ENCODE data around the gene B9D1.

B9D1 gene

GRCh38 chr17:19333132-19333440 lies 29.4 kb downstream of the B9D1 start:
- Histone ChIP-seq H3K27me3 (ENCODE audit: low read length) (no peaks in the 10 kb centered on the region), H3K79me2 (ENCODE audit: insufficient read depth, low read length) (no peaks in the 10 kb centered on the region), H3K9me3 (ENCODE audit: insufficient read depth, low read length) (no peaks in the 10 kb centered on the region), H2AFZ (ENCODE audit: low read depth, low read length, severe bottlenecking) (no peak overlapping the region), H3K9me2 (replicated peaks; ENCODE audit: insufficient read depth, low read length) (no peaks in the 10 kb centered on the region), H4K20me1 (ENCODE audit: low read depth, low read length) (no peaks in the 10 kb centered on the region), H3F3A (ENCODE audit: insufficient read depth) (no peaks in the 10 kb centered on the region), H3K9ac (ENCODE audit: low read length) (no peak overlapping the region), H3K27ac (ENCODE audit: low read depth, low read length) (no peak overlapping the region), H3K4me2 (ENCODE audit: low read depth, low read length, poor library complexity, severe bottlenecking) (no peak overlapping the region), H3K4me3 (ENCODE audit: insufficient read depth, low read length, poor library complexity, severe bottlenecking) (no peak overlapping the region), H3K36me3 (ENCODE audit: low read length) (no peaks in the 10 kb centered on the region)
- no peak for TF ChIP-seq EZH2phosphoT487 (conservative IDR thresholded peaks at IDR 0.05; ENCODE audit: low read length)
- TF ChIP-seq CTCF (IDR thresholded peaks at IDR 0.05; ENCODE audit: insufficient read depth, low read length, poor library complexity, severe bottlenecking) = no peak

GRCh38 chr17:19332371-19333131 lies 30.0 kb downstream of the B9D1 start:
- Histone ChIP-seq H3K36me3 (ENCODE audit: low read length) (no peaks in the 10 kb centered on the region), H3K9me3 (ENCODE audit: insufficient read depth, low read length) (no peaks in the 10 kb centered on the region), H3K9ac (ENCODE audit: low read length) (no peak overlapping the region), H3K9me2 (replicated peaks; ENCODE audit: insufficient read depth, low read length) (no peaks in the 10 kb centered on the region), H3F3A (ENCODE audit: insufficient read depth) (no peaks in the 10 kb centered on the region), H4K20me1 (ENCODE audit: low read depth, low read length) (no peaks in the 10 kb centered on the region), H3K4me3 (ENCODE audit: insufficient read depth, low read length, poor library complexity, severe bottlenecking) (no peak overlapping the region), H3K27ac (ENCODE audit: low read depth, low read length) (no peak overlapping the region), H2AFZ (ENCODE audit: low read depth, low read length, severe bottlenecking) (no peak overlapping the region), H3K27me3 (ENCODE audit: low read length) (no peaks in the 10 kb centered on the region), H3K79me2 (ENCODE audit: insufficient read depth, low read length) (no peaks in the 10 kb centered on the region), H3K4me2 (ENCODE audit: low read depth, low read length, poor library complexity, severe bottlenecking) (no peak overlapping the region)
- TF ChIP-seq EZH2phosphoT487 (conservative IDR thresholded peaks at IDR 0.05; ENCODE audit: low read length) (no peak), CTCF (IDR thresholded peaks at IDR 0.05; ENCODE audit: insufficient read depth, low read length, poor library complexity, severe bottlenecking) (no peak)

DNA sequence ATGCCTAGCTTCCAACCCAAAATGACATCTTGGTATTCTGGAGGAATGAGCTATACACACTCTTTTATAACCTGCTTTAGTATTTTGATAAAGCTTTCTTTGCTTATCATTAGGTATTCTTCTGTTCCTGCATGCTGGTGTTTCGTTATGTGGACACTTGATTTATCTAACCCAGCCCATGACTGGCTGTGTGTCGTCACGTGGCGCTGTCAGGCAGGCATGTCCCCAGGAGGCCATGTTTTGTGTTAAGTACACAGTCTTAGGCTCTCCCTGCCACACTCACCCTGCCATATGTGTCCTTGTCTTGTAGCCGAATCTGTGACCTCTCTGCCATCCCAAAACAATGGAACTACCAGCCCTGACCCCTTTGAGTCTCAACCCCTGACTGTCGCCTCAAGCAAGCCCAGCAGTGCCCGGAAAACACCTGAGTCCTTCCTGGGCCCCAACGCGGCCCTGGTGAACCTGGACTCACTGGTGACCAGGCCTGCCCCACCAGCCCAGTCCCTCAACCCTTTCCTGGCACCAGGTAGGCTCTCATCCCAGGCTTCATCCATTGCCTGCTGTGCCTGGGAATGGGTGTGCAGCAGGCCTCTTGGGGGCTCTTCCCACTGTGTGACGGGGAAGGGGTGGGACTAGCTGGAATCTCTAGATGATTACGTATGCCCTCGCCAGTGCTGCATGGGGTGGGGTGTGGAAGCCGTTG lies 30.8 kb downstream of the B9D1 start:
- Histone ChIP-seq H3K4me3 (ENCODE audit: insufficient read depth, low read length, poor library complexity, severe bottlenecking) (no peak overlapping the region), H3K9ac (ENCODE audit: low read length) (no peak overlapping the region), H3K9me3 (ENCODE audit: insufficient read depth, low read length) (no peaks in the 10 kb centered on the region), H3K79me2 (ENCODE audit: insufficient read depth, low read length) (no peaks in the 10 kb centered on the region), H4K20me1 (ENCODE audit: low read depth, low read length) (no peaks in the 10 kb centered on the region), H3K27me3 (ENCODE audit: low read length) (no peaks in the 10 kb centered on the region), H3K9me2 (replicated peaks; ENCODE audit: insufficient read depth, low read length) (no peaks in the 10 kb centered on the region), H3F3A (ENCODE audit: insufficient read depth) (no peaks in the 10 kb centered on the region), H2AFZ (ENCODE audit: low read depth, low read length, severe bottlenecking) (no peak overlapping the region), H3K36me3 (ENCODE audit: low read length) (no peaks in the 10 kb centered on the region), H3K4me2 (ENCODE audit: low read depth, low read length, poor library complexity, severe bottlenecking) (no peak overlapping the region), H3K27ac (ENCODE audit: low read depth, low read length) (no peak overlapping the region)
- TF ChIP-seq CTCF (IDR thresholded peaks at IDR 0.05; ENCODE audit: insufficient read depth, low read length, poor library complexity, severe bottlenecking) = no peak
- TF ChIP-seq EZH2phosphoT487 (conservative IDR thresholded peaks at IDR 0.05; ENCODE audit: low read length) = no peak

Data from SU-DHL-6 (cell line).